NB4 (cell line): ENCODE data around the gene ARHGEF7.

Experiments used
- MYC ChIP-seq: IDR thresholded peaks from 2 replicates; pipeline ENCODE4 v1.6.1; 2011; ENCODE audit warnings: low read depth, low read length
- POLR2A ChIP-seq: IDR thresholded peaks from 2 replicates; pipeline ENCODE4 v1.6.1; 2011; ENCODE audit warnings: mild to moderate bottlenecking; ENCODE audit not compliant: insufficient read length; ENCODE audit errors: extremely low read depth
- TF ChIP-seq, protein P1 (sequence below): IDR thresholded peaks from one replicate; pipeline ENCODE4 v1.5.1; 2012; ENCODE audit warnings: low read depth, low read length

DNA sequence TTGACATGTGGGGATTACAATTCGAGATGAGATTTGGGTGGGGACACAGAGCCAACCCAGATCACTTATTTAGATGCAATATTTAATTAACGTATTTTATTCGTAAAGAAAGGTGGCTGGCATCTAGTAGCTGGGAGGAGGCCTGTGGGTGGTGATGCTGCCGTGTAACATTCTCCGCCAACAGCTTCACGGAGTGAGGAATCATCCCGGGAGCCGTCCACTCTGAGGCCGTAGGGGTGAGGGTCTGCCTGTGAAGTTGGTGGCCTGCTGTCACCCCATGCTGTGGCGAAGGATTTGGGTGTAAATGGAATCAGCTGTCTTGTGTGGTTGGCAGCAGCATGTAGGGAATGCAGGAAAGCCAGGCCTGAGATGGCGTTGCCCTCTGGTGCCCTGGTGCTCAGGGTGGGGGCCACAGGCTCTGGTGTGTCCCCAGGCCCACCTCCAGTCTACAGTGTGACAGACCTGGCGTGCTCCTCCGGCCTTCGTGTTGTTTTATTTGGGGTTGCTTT is 202.0 kb downstream of the ARHGEF7 start:
- TF ChIP-seq POLR2A, result no peak
- TF ChIP-seq, protein P1, sequence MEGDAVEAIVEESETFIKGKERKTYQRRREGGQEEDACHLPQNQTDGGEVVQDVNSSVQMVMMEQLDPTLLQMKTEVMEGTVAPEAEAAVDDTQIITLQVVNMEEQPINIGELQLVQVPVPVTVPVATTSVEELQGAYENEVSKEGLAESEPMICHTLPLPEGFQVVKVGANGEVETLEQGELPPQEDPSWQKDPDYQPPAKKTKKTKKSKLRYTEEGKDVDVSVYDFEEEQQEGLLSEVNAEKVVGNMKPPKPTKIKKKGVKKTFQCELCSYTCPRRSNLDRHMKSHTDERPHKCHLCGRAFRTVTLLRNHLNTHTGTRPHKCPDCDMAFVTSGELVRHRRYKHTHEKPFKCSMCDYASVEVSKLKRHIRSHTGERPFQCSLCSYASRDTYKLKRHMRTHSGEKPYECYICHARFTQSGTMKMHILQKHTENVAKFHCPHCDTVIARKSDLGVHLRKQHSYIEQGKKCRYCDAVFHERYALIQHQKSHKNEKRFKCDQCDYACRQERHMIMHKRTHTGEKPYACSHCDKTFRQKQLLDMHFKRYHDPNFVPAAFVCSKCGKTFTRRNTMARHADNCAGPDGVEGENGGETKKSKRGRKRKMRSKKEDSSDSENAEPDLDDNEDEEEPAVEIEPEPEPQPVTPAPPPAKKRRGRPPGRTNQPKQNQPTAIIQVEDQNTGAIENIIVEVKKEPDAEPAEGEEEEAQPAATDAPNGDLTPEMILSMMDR, result no peak
- no peak for TF ChIP-seq MYC
